Omental fat pad (tissue), 4 donors: ENCODE data around the gene NTN1. TPM values are rescaled to one million over a fixed set of nuclear protein-coding genes. Genes with fewer than 3 reads are reported as not detected.

Experiments used
- ATAC-seq: fragments of 150-250 bp; one replicate; pipeline ENCODE4 v1.9.1; 2016; ENCODE audit warnings: mild to moderate bottlenecking, moderate library complexity; ENCODE audit not compliant: low FRiP score
- DNase-seq: peaks from one replicate; pipeline ENCODE4 v3.0.0-alpha.2; 2019; ENCODE audit warnings: low spot score
- CTCF ChIP-seq, 3 donors: fragments of 450-650 bp; IDR thresholded peaks; one replicate each; pipeline ENCODE4 v1.5.1; 2016 to 2017; ENCODE audit warnings: antibody characterized with exemption in 3 of 3, mild to moderate bottlenecking in 3 of 3, moderate library complexity in 2 of 3
- total RNA-seq, 4 donors: library from RNA; depleted of rRNA; stranded (reverse); fragments of >200 nt; gene quantifications; one replicate each; pipeline ENCODE4 v1.1.0, GENCODE V29; 2016

The NTN1 gene
- total RNA-seq, 4 donors from 2014 or later = 0.69 to 7.3 (median 2.5) TPM

- TF ChIP-seq CTCF (IDR thresholded peaks at IDR 0.05) = no peak
- ATAC-seq (no peak), DNase-seq (no peak)
These were observed 33.0 kb downstream of the NTN1 start for GRCh38 chr17:9054126-9054975.

- ATAC-seq (no peak), DNase-seq (no peak)
- no peak for TF ChIP-seq CTCF (IDR thresholded peaks at IDR 0.05)
These were observed 34.0 kb downstream of the NTN1 start for GRCh38 chr17:9055281-9055680.

- no peak for TF ChIP-seq CTCF (IDR thresholded peaks at IDR 0.05)
- ATAC-seq (no peak), DNase-seq (no peak)
These were observed 35.3 kb downstream of the NTN1 start for GRCh38 chr17:9056566-9056965.

- no peak for ATAC-seq
- TF ChIP-seq CTCF (IDR thresholded peaks at IDR 0.05) = no peak
- no peak for DNase-seq
These were observed 36.0 kb downstream of the NTN1 start for GRCh38 chr17:9057310-9057709.

GRCh38 chr17:9062399-9062902, 41.1 kb downstream of the NTN1 start:
- no peak for TF ChIP-seq CTCF (IDR thresholded peaks at IDR 0.05)

GRCh38 chr17:9064311-9064834, 43.1 kb downstream of the NTN1 start:
- ATAC-seq = no peak
- no peak for DNase-seq

More at GRCh38 chr17:9062399-9062902, 41.1 kb downstream of the NTN1 start:
- ATAC-seq (no peak), DNase-seq (no peak)

More at GRCh38 chr17:9064311-9064834, 43.1 kb downstream of the NTN1 start:
- no peak for TF ChIP-seq CTCF (IDR thresholded peaks at IDR 0.05)
